ENCODE measurements around the gene IFRD1.

The IFRD1 gene

DNA sequence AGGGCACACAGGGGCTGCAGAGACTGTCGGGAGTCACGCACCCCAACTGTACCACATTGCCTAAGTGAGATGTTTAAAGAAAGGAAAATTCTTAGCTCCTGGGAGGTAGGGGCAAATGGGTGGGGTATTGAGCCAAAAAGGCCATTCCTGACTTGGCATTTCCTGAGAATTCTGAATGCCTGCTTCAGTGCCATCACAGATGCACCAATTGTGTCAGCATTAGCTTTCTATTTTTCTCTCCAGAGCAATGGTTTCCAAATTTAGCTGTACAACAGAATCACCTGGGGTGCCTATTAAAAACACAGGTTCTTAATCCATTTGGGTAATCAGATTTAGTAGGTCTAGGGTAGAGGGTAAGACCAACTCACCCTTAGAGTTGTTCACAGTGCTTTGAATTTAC, 73.6 kb downstream of the IFRD1 start:
- TF ChIP-seq, protein P1, sequence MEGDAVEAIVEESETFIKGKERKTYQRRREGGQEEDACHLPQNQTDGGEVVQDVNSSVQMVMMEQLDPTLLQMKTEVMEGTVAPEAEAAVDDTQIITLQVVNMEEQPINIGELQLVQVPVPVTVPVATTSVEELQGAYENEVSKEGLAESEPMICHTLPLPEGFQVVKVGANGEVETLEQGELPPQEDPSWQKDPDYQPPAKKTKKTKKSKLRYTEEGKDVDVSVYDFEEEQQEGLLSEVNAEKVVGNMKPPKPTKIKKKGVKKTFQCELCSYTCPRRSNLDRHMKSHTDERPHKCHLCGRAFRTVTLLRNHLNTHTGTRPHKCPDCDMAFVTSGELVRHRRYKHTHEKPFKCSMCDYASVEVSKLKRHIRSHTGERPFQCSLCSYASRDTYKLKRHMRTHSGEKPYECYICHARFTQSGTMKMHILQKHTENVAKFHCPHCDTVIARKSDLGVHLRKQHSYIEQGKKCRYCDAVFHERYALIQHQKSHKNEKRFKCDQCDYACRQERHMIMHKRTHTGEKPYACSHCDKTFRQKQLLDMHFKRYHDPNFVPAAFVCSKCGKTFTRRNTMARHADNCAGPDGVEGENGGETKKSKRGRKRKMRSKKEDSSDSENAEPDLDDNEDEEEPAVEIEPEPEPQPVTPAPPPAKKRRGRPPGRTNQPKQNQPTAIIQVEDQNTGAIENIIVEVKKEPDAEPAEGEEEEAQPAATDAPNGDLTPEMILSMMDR (IDR thresholded peaks at IDR 0.05; ENCODE audit: low read depth, low read length, missing control alignments), result no peak
- no peak overlapping the region for H3K4me3 ChIP-seq (ENCODE audit: low read depth, low read length)
- DNase-seq (ENCODE audit: low read depth), result no peak
